ENCODE results near the gene WNK1.

GRCh38 chr12:818733-819132 lies 66.4 kb downstream of the WNK1 start:
- TF ChIP-seq EZH2 (IDR thresholded peaks at IDR 0.05; ENCODE audit: insufficient read depth, poor library complexity, severe bottlenecking) (no peak), EZH2phosphoT487 (IDR thresholded peaks at IDR 0.05; ENCODE audit: insufficient read depth, low read depth) (no peak)
